Suprapubic skin (tissue), 4 donors: Measurements from ENCODE around the gene NSMCE1.

ENCODE experiments used
- CTCF ChIP-seq, 2 donors: fragments of 200-600 bp in 1 of 2; fragments of 450-650 bp in 1 of 2; sonication (generic) in 1 of 2; IDR thresholded peaks; one replicate each; pipeline ENCODE4 v1.5.1; 2016 to 2019; ENCODE audit warnings: antibody characterized with exemption in 2 of 2, mild to moderate bottlenecking in 1 of 2, moderate library complexity in 1 of 2
- POLR2A ChIP-seq, 2 donors: fragments of 450-650 bp; IDR thresholded peaks; one replicate each; pipeline ENCODE4 v1.6.1; 2017; ENCODE audit warnings: antibody characterized with exemption in 2 of 2, mild to moderate bottlenecking in 2 of 2, moderate library complexity in 2 of 2
- POLR2AphosphoS5 ChIP-seq, 3 donors: sonication (generic); formaldehyde crosslinking; IDR thresholded peaks; one replicate each; pipeline ENCODE4 v1.6.1; 2017; ENCODE audit warnings: antibody characterized with exemption in 3 of 3

GRCh38 chr16:27241658-27242057 lies 26.9 kb downstream of the NSMCE1 start:
- no peak for TF ChIP-seq POLR2AphosphoS5 (IDR thresholded peaks at IDR 0.05)
- no peak for TF ChIP-seq CTCF (IDR thresholded peaks at IDR 0.05)
- TF ChIP-seq POLR2A (IDR thresholded peaks at IDR 0.05): no peak
